GM12878 (cell line): ENCODE results near the gene PARP15.

Experiments
- CHD1 ChIP-seq: IDR thresholded peaks from 2 replicates; pipeline ENCODE4 v1.6.1; 2012; ENCODE audit warnings: low read depth, low read length, improper control_type of control experiment
- CHD2 ChIP-seq: IDR thresholded peaks from 2 replicates; pipeline ENCODE4 v1.6.1; 2011; ENCODE audit warnings: low read depth, low read length, improper control_type of control experiment, borderline replicate concordance
- CREM ChIP-seq: IDR thresholded peaks from 2 replicates; pipeline ENCODE4 v1.6.1; 2014; ENCODE audit warnings: antibody characterized with exemption, low read depth
- CTCF ChIP-seq, 3 experiments: IDR thresholded peaks in 2 of 3; conservative IDR thresholded peaks in 1 of 3; 2 replicates each; pipeline ENCODE4 v1.5.1; 2011; ENCODE audit warnings: low read depth in 3 of 3, low read length in 3 of 3, mild to moderate bottlenecking in 3 of 3, control low read depth in 2 of 3, moderate library complexity in 2 of 3, inconsistent platforms in 1 of 3, mixed read lengths in 1 of 3; ENCODE audit not compliant: control insufficient read depth in 2 of 3, insufficient read depth in 1 of 3; ENCODE audit errors: extremely low read depth in 1 of 3
- EP300 ChIP-seq, 2 experiments: fragments of 150-350 bp in 1 of 2; IDR thresholded peaks; 2 replicates each; pipeline ENCODE4 v1.6.1; 2011 to 2012; ENCODE audit warnings: low read depth in 2 of 2, low read length in 2 of 2, borderline replicate concordance in 1 of 2, improper control_type of control experiment in 1 of 2, inconsistent platforms in 1 of 2; ENCODE audit not compliant: control insufficient read depth in 1 of 2
- HDAC6 ChIP-seq: fragments of 200-600 bp; sonication (generic); IDR thresholded peaks from one replicate; pipeline ENCODE4 v1.8.0; 2017; ENCODE audit warnings: antibody characterized with exemption; ENCODE audit not compliant: unreplicated experiment
- MXI1 ChIP-seq: fragments of 150-350 bp; IDR thresholded peaks from 2 replicates; pipeline ENCODE4 v1.6.1; 2011; ENCODE audit warnings: low read depth, mild to moderate bottlenecking, inconsistent platforms, low read length, improper control_type of control experiment
- NFXL1 ChIP-seq: fragments of 450-650 bp; IDR thresholded peaks from 2 replicates; pipeline ENCODE4 v1.6.1; 2017; ENCODE audit warnings: antibody characterized with exemption, mild to moderate bottlenecking, borderline replicate concordance
- RAD51 ChIP-seq: fragments of 450-650 bp; IDR thresholded peaks from 2 replicates; pipeline ENCODE4 v1.6.1; 2016; ENCODE audit warnings: moderate library complexity, mild to moderate bottlenecking, inconsistent platforms
- STAT3 ChIP-seq: IDR thresholded peaks from 2 replicates; pipeline ENCODE4 v1.6.1; 2011; ENCODE audit warnings: low read depth, low read length, improper control_type of control experiment
- ZNF274 ChIP-seq: IDR thresholded peaks from one replicate; pipeline ENCODE4 v1.8.0; 2011; ENCODE audit not compliant: insufficient read length, insufficient read depth
- TF ChIP-seq, protein P1 (sequence below): IDR thresholded peaks from 2 replicates; pipeline ENCODE4 v1.6.1; 2012; ENCODE audit warnings: low read depth, low read length, improper control_type of control experiment
- TF ChIP-seq, protein P2 (sequence below): IDR thresholded peaks from 2 replicates; pipeline ENCODE4 v1.6.1; 2012; ENCODE audit warnings: low read depth, low read length, improper control_type of control experiment

DNA sequence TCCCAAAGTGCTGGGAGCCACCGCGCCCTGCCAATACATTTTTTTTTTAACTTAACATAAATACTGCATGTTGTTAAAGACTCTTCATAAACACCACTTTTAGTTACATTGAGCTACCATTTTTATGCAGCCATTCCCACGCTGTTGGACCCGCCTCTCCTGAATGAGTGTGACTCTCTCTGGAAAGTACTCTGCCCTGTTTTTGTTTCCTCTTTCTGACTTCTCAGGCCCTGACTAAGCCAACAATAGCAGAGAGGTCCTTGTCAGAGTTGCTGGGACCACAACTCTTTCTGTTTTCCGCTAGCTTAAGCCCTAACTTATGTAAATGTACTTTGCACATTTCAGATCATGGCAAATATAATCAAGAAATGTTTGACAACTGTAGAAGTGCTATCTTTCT lies 35.2 kb downstream of the PARP15 start:
- TF ChIP-seq CTCF (IDR thresholded peaks at IDR 0.05 in 2 of 3, conservative IDR thresholded peaks at IDR 0.05 in 1 of 3; ENCODE audit: control insufficient read depth in 2 of 3, extremely low read depth in 1 of 3, insufficient read depth in 1 of 3, low read depth in 3 of 3, low read length in 3 of 3) (no peak), ZNF274 (no peak), RAD51 (no peak), CREM (no peak), CHD2 (no peak), NFXL1 (no peak), HDAC6 (no peak), CHD1 (no peak), EP300 (IDR thresholded peaks at IDR 0.05; ENCODE audit: borderline replicate concordance in 1 of 2, control insufficient read depth in 1 of 2, low read depth in 2 of 2, low read length in 2 of 2) (no peak), STAT3 (no peak), MXI1 (no peak)
- TF ChIP-seq, protein P1, sequence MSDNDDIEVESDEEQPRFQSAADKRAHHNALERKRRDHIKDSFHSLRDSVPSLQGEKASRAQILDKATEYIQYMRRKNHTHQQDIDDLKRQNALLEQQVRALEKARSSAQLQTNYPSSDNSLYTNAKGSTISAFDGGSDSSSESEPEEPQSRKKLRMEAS: no peak
- TF ChIP-seq, protein P2, sequence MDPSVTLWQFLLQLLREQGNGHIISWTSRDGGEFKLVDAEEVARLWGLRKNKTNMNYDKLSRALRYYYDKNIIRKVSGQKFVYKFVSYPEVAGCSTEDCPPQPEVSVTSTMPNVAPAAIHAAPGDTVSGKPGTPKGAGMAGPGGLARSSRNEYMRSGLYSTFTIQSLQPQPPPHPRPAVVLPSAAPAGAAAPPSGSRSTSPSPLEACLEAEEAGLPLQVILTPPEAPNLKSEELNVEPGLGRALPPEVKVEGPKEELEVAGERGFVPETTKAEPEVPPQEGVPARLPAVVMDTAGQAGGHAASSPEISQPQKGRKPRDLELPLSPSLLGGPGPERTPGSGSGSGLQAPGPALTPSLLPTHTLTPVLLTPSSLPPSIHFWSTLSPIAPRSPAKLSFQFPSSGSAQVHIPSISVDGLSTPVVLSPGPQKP: no peak
